Ovary (tissue), 3 donors: ENCODE data around the gene GAS1.

ENCODE experiments used
- CTCF ChIP-seq, 3 donors: fragments of 450-650 bp in 2 of 3; fragments of 200-600 bp in 1 of 3; IDR thresholded peaks; one replicate each; pipeline versions ENCODE4 v1.5.1 to v1.8.0; 2016 to 2022; ENCODE audit warnings: antibody characterized with exemption in 3 of 3, mild to moderate bottlenecking in 1 of 3
- EP300 ChIP-seq: sonication (generic); formaldehyde crosslinking; IDR thresholded peaks from one replicate; pipeline ENCODE4 v1.6.1; 2017; ENCODE audit warnings: antibody characterized with exemption
- POLR2A ChIP-seq: fragments of 450-650 bp; IDR thresholded peaks from one replicate; pipeline ENCODE4 v1.6.1; 2017; ENCODE audit warnings: antibody characterized with exemption, mild to moderate bottlenecking, moderate library complexity
- donor health status: DM: no; HTN: no; CAD: no.

- TF ChIP-seq CTCF (IDR thresholded peaks at IDR 0.05): no peak
- no peak for TF ChIP-seq EP300
- TF ChIP-seq POLR2A: no peak
These were observed 6.5 kb downstream of the GAS1 start for GRCh38 chr9:86940774-86941173.
